ENCODE measurements around the gene PITPNC1. TPM values are rescaled to one million over a fixed set of nuclear protein-coding genes. Genes with fewer than 3 reads are reported as not detected.
"Not testable (repeated sequence)": the region's sequence is repeated elsewhere in the genome, so short reads cannot be mapped to it uniquely, and the experiment has no call there.

PITPNC1 gene
- total RNA-seq, 4 donors from 2014 or later, result 8.0 to 20.4 (median 9.6) TPM

- WGBS, 2 donors, result 42 to 53% methylated on average over 13 of the region's 13 CpGs
- TF ChIP-seq CTCF (IDR thresholded peaks at IDR 0.05), result no peak
- no peak for TF ChIP-seq POLR2A (IDR thresholded peaks at IDR 0.05)
- Histone ChIP-seq H3K36me3 (no peaks in the 10 kb centered on the region), H3K27me3 (no peaks in the 10 kb centered on the region), H3K27ac (peak overlapping the region in 1 of 4 donors; percentile 7), H3K9me3 (peaks cover 0 to 4% (median 0%) of the 10 kb centered on the region in 4 donors), H3K4me3 (no peak overlapping the region), H3K4me1 (peaks cover 0 to 6% (median 2%) of the 10 kb centered on the region in 4 donors)
- no peak for DNase-seq (ENCODE audit: low spot score in 2 of 2)
Observed at GRCh38 chr17:67469208-67469980, 92.3 kb downstream of the PITPNC1 start.

GRCh38 chr17:67470163-67470562 lies 93.1 kb downstream of the PITPNC1 start:
- H3K27ac ChIP-seq, result no peak overlapping the region
- WGBS, 2 donors, result 94 to 96% methylated on average over 1 of the region's 1 CpG
- H3K4me3 ChIP-seq, result no peak overlapping the region
- DNase-seq (ENCODE audit: low spot score in 2 of 2), result no peak
- TF ChIP-seq CTCF (IDR thresholded peaks at IDR 0.05) (no peak), EP300 (IDR thresholded peaks at IDR 0.05) (no peak), POLR2A (IDR thresholded peaks at IDR 0.05) (no peak)
- H3K36me3 ChIP-seq, result no peaks in the 10 kb centered on the region
- peaks cover 0 to 4% (median 0%) of the 10 kb centered on the region in 4 donors for H3K9me3 ChIP-seq
- no peaks in the 10 kb centered on the region for H3K27me3 ChIP-seq
- H3K4me1 ChIP-seq, result peaks cover 0 to 13% (median 2%) of the 10 kb centered on the region in 4 donors

GRCh38 chr17:67471118-67471517 lies 94.0 kb downstream of the PITPNC1 start:
- H3K27ac ChIP-seq, result no peak overlapping the region
- H3K36me3 ChIP-seq, result no peaks in the 10 kb centered on the region
- no peaks in the 10 kb centered on the region for H3K27me3 ChIP-seq
- no peak overlapping the region for H3K4me3 ChIP-seq
- H3K4me1 ChIP-seq, result peaks cover 0 to 20% (median 2%) of the 10 kb centered on the region in 4 donors
- TF ChIP-seq CTCF (IDR thresholded peaks at IDR 0.05), result no peak
- TF ChIP-seq POLR2A (IDR thresholded peaks at IDR 0.05), result no peak
- no peak for TF ChIP-seq EP300 (IDR thresholded peaks at IDR 0.05)
- 92 to 98% methylated on average over 1 of the region's 1 CpG for WGBS, 2 donors
- DNase-seq (ENCODE audit: low spot score in 2 of 2), result no peak
- peaks cover 0 to 4% (median 0%) of the 10 kb centered on the region in 4 donors for H3K9me3 ChIP-seq

GRCh38 chr17:67472606-67473005 lies 95.5 kb downstream of the PITPNC1 start:
- H3K4me3 ChIP-seq; H3K9me3 ChIP-seq; H3K36me3 ChIP-seq; H3K27ac ChIP-seq; DNase-seq (ENCODE audit: low spot score in 2 of 2); H3K27me3 ChIP-seq: not testable (repeated sequence)
- WGBS, 2 donors, result 56 to 60% methylated on average over 4 of the region's 4 CpGs
- H3K4me1 ChIP-seq, result peaks cover 0 to 20% (median 4%) of the 10 kb centered on the region in 4 donors

- WGBS, 2 donors, result 41 to 42% methylated on average over 12 of the region's 12 CpGs
- Histone ChIP-seq H3K9me3 (peaks cover 0 to 4% (median 0%) of the 10 kb centered on the region in 4 donors), H3K27ac (peak overlapping the region in 1 of 4 donors; percentile 73), H3K36me3 (no peaks in the 10 kb centered on the region), H3K27me3 (no peaks in the 10 kb centered on the region), H3K4me3 (no peak overlapping the region), H3K4me1 (peaks cover 0 to 24% (median 6%) of the 10 kb centered on the region in 4 donors)
- no peak for TF ChIP-seq POLR2A (IDR thresholded peaks at IDR 0.05)
- no peak for TF ChIP-seq CTCF (IDR thresholded peaks at IDR 0.05)
- TF ChIP-seq EP300 (IDR thresholded peaks at IDR 0.05), result peak; percentile 60 to 70
- no peak for DNase-seq (ENCODE audit: low spot score in 2 of 2)
Observed at GRCh38 chr17:67474081-67474661, 97.1 kb downstream of the PITPNC1 start.

Measured in tibial nerve (tissue), 4 donors.